ENCODE results near the gene OR2A42.
"Not testable (repeated sequence)": the region's sequence is repeated elsewhere in the genome, so short reads cannot be mapped to it uniquely, and the experiment has no call there.

DNA sequence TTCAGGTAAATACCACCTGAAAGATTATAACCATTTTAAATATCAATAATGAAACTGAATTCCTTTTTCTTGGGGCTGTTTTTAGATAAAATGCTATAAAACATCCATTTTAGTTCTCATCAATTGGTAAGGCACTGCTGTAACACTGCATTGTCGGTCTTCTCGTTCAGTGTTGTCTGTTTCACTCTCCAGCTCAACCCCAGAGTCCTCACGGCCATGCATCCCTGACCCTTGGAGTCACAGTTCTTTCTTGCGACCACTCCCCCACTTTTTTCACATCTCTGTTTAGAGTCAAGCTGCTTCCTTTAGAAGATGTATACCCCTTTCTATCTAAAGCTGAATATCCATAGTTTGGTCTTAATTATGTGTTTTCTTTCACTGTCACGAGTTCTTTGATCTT lies 7.6 kb upstream of the OR2A42 start:
- TF ChIP-seq, protein P1, sequence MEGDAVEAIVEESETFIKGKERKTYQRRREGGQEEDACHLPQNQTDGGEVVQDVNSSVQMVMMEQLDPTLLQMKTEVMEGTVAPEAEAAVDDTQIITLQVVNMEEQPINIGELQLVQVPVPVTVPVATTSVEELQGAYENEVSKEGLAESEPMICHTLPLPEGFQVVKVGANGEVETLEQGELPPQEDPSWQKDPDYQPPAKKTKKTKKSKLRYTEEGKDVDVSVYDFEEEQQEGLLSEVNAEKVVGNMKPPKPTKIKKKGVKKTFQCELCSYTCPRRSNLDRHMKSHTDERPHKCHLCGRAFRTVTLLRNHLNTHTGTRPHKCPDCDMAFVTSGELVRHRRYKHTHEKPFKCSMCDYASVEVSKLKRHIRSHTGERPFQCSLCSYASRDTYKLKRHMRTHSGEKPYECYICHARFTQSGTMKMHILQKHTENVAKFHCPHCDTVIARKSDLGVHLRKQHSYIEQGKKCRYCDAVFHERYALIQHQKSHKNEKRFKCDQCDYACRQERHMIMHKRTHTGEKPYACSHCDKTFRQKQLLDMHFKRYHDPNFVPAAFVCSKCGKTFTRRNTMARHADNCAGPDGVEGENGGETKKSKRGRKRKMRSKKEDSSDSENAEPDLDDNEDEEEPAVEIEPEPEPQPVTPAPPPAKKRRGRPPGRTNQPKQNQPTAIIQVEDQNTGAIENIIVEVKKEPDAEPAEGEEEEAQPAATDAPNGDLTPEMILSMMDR (IDR thresholded peaks at IDR 0.05; ENCODE audit: insufficient read depth, low read depth, low read length): not testable (repeated sequence)
- TF ChIP-seq EZH2 (IDR thresholded peaks at IDR 0.05; ENCODE audit: insufficient read depth, low read length): not testable (repeated sequence)

Measured in astrocyte (in vitro differentiated cells and primary cell).